NCI-H146 treated with DMSO at 0.1 percent for 48 hours (cell line): ENCODE results near the gene EID2.

Experiments
- DNase-seq: peaks from one replicate; lab custom pipeline; 2025; ENCODE audit not compliant: unreplicated experiment; lab: John Stamatoyannopoulos, UW

The EID2 gene

DNA sequence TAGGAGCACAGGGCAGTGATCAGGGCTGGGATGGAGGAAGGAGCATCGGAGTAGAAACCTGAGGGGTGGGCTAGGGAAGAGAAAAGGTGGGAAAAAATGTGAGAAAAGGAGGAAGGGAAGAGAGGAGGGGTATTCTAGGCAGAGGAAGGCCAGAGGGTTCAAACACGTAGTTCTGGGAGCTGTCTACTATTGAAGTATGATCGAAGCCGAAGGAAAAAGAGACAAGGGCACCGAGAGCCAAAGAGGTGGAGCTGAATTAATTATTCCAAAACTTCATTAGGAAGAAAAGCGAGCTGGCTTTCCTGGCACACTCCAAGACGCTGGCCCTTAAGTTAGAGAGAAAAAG, 33.4 kb downstream of the EID2 start:
- DNase-seq, result no peak

DNA sequence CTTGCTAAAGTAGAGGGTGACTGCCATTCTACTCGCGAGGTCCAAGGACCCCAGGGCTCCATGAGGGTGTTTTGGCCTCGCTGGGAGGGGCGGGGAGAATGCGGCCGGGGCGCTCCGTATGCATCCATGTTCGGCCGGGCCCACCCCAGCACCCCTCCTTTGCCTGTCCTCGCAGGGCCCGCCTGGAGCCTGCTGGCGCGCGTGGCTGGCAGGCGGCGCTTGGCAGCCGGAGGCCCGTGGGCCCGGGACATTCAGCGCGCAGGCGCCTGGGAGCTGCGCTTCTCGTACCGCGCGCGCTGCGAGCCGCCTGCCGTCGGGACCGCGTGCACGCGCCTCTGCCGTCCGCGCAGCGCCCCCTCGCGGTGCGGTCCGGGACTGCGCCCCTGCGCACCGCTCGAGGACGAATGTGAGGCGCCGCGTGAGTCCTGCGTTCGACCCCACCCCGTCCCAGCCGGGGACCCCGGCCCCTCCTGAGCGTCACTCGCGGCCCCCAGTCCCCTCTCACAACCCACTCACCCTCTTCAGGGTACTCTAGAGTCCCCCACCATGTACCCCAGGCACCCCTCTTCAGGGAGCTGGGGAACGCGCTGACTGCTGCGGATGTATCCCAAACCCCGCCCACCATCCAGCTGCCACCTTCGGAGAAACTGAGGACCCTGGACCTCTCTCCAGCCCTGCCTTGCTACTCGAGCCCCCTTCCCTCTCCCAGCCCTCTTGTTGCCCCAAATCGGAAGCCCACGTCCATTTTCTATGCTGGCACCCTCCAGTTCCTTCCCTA, 37.1 kb downstream of the EID2 start:
- no peak for DNase-seq

- no peak for DNase-seq
Observed at GRCh38 chr19:39501340-39501739, 38.6 kb downstream of the EID2 start.

DNA sequence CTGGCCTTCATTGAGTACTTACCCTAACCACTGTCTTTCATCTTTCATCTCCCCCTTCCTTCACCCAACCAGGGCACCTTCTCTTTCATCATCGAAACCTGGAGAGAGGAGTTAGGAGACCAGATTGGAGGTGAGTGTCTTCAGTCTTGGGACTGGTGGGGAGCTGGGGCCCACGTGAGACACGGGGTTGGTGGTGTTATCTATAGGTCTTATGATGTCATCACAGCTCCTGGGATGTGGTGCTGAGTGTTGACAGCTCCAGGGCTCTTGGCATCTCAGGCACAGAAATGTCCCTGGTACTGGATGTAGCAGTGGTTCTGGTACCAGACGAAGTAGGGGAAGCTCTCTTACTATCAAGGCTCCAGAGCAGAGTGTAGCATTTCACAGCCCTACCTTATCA, 39.4 kb downstream of the EID2 start:
- DNase-seq, result no peak

- no peak for DNase-seq
Observed at GRCh38 chr19:39499932-39500331, 40.0 kb downstream of the EID2 start.

GRCh38 chr19:39498798-39499642, 40.9 kb downstream of the EID2 start, which contains the start of gene DLL3:
Gene DLL3 (plus strand): TSS chr19:39498947. CDS start chr19:39498975, 28 bp downstream.
- DNase-seq, result peak; percentile 67

DNA sequence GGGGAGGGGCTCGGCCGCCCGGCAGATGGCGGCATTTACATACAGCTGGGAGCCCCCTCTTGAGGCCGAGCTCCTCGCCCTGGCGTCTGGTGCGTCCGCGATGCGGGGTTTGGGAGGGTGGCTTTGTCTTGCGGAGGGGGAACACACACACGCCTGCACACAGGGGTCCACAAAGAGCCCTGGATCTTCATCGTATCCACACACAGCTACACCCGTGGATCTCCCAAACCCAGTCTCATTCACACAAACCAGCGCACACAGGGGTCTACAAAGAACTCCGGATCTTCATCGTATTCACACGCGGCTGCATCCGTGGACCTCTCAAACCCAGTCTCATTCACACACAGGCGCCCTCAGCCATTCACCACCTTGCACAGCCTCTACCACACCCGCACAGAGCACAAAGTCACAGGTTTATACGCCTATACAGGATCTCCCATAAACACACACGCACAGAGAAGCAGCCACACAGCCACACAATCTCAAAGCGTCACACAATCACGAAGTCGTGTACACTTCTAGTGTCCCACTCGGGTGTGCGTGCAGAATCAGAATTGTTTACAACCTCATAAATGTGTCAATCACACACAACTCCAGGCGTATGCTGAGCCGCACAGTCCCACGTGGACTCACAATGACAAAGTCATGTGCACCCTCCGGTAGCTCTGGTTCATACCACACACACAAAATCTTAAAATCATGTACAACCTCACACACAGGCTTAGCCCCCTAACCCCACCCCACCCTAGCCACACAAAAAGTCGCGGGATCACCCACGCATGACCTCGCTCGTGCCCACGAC, 41.8 kb downstream of the EID2 start:
- peak; percentile 89 for DNase-seq

DNA sequence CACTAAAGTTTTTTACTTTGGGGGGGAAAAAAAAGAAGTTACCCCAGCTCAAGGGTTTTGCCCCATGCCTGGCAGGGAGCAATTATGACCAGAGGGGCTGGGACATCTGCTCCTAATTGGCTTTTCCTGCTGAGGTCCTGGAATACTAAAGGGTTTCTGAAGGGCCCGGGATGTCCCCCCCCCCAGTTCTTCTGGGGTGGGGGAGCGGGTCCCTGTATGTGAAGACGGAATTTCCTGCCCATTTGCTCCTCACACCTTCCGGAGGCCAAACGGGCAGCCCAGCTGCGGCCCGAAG, 42.3 kb downstream of the EID2 start:
- DNase-seq, result no peak

GRCh38 chr19:39496063-39496462, 43.9 kb downstream of the EID2 start:
- no peak for DNase-seq

DNA sequence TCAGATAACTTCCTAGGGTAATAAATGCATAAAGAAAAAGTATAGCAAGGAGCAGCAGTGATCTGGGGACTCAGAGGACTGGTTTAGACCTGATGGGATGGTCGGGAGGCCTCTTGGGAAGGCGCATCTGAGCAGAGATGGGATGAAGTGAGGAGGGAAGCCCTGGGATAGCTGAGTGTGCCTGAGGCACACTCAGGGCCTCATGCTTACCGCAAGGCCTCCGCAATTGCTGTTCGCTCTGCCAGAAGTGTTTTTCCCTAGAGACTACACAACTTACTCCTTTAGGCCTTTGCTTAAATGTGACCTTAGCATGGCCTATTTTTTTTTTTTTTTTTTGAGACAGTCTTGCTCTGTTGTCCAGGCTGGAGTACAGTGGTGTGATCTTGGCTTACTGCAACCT, 45.3 kb downstream of the EID2 start:
- no peak for DNase-seq

- DNase-seq, result no peak
Observed at GRCh38 chr19:39492788-39493187, 47.2 kb downstream of the EID2 start.

DNA sequence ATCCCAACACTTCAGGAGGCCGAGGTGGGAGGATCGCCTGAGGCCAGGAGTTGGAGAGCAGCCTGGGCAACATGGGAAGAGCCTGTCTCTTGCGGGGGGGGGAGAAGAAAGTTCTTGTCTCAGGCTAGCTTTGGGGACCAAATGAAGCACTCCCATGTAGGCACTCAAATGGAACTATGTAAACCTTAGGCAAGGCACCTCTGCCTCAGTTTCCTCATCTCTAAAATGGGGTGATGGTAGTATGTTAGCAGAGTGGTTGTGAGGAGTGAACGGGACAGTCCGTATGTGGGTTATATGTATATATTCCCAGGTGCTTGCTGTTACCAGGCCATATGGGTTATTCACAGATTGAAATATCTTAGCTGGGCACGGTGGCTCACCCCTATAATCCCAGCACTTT, 47.7 kb downstream of the EID2 start:
- DNase-seq, result no peak

DNA sequence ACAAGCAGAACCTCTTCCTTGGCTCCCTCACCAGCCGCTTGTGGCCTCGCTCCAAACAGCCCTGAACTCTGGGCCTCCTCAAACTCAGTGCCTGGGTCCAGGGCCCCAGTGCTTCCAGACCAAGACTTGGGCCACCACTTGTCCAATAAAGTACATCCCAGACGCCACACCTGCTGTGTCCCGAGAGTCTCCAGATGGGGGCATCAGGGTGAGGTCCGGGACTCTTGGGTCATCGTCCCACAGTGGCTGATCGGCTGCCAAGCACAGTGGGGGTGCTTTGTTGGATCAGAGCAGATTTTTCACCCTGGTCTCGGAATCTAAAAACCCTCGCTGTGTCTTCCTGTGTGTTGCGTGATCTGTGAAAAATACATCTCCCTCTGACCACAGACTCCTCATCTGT, 50.2 kb downstream of the EID2 start:
- no peak for DNase-seq
